IPS-NIHi7 (cell line): ENCODE measurements around the gene TBCK.

ENCODE experiments used
- DNase-seq: peaks from one replicate; pipeline ENCODE4 v3.0.0; 2012; ENCODE audit warnings: mixed read lengths; ENCODE audit errors: extremely low spot score

The TBCK gene

DNA sequence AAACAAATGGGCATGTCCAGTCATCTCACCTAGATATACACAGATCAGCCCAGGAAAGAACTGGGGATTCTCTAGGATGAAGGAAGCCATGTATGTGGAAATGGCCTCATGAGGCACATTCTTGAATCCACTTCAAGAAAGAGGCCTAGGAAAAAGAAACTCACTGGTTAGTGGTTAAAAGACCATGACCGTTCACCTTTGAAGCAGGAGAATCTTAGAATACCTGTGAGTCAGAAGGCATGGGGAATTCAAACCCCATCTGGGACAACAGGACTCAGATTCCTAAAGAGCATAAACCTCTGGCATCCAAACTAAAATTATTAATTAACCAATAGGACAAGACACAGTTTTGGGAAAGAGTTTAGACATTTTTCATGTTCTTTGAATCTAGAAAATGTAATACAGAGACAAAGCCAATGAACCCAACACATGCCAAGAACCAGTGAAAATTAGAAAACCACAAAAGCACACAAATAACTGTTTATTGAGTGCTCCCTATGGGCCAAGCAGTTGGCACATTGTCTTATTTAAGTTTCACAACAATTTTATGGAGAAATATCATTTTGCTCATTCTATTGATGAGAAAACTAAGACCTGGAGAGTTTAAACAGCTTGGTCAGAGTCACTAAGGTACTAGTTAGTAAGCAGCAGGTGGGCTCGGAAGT is 323.2 kb downstream of the TBCK start:
- no peak for DNase-seq

DNA sequence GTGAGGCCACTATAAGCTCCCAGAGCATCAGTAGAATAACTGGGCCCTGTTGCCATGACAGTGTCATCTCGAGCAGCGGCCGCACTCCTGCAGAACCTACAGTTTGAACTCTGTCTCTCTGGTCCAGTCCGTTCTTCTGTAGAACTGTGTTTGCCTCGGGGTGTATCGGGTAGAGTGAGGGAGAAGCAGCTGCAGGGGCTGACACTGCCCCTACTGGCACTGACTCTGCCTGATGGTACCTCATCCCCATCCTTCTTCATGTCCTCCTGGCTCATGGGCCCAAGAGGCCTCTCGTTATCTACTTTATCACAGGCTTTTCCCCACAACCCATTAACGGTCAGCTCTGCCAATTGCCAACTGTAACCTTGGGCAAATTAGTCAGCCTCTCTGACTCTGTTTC is 324.3 kb downstream of the TBCK start:
- no peak for DNase-seq
